Common myeloid progenitor, CD34-positive (primary cell): ENCODE data around the gene B3GLCT. TPM values are rescaled to one million over a fixed set of nuclear protein-coding genes. Genes with fewer than 3 reads are reported as not detected.

ENCODE experiments used
- CTCF ChIA-PET: fragments of 350-600 bp; sonication (Branson Sonifier 250); formaldehyde crosslinking; loops from one replicate; lab custom pipeline; 2021; ENCODE audit warnings: antibody characterized with exemption; lab: Charles Lee
- POLR2A ChIA-PET: fragments of 350-600 bp; sonication (Branson Sonifier 250); formaldehyde crosslinking; loops from one replicate; lab custom pipeline; 2021; ENCODE audit warnings: antibody characterized with exemption; lab: Charles Lee
- DNase-seq, 3 donors: peaks; one replicate each; pipeline versions ENCODE4 v3.0.0 to v3.0.0-alpha.2; 2013
- H3K27ac ChIP-seq, 2 experiments: 1 replicate in 1 of 2; 2 replicates in 1 of 2; pipeline ENCODE4 v1.7.0; 2013; ENCODE audit warnings: inconsistent platforms in 2 of 2, low read length in 2 of 2, mild to moderate bottlenecking in 2 of 2, low read depth in 1 of 2, moderate library complexity in 1 of 2; ENCODE audit not compliant: severe bottlenecking in 2 of 2, insufficient read depth in 1 of 2, poor library complexity in 1 of 2
- H3K27me3 ChIP-seq, 5 experiments: replicated peaks in 2 of 5; 1 replicate in 3 of 5; 2 replicates in 2 of 5; pipeline versions ENCODE4 v1.6.1 to v1.7.0; 2013; ENCODE audit warnings: low read length in 4 of 5, mild to moderate bottlenecking in 2 of 5, moderate library complexity in 2 of 5, inconsistent platforms in 1 of 5; ENCODE audit not compliant: insufficient read depth in 5 of 5, control insufficient read depth in 4 of 5
- H3K36me3 ChIP-seq, 4 experiments: 1 replicate in 2 of 4; 2 replicates in 2 of 4; pipeline versions ENCODE4 v1.6.1 to v1.7.0; 2013; ENCODE audit warnings: low read length in 3 of 4, control low read depth in 1 of 4, mild to moderate bottlenecking in 1 of 4; ENCODE audit not compliant: control insufficient read depth in 4 of 4, insufficient read depth in 4 of 4
- H3K4me1 ChIP-seq, 4 experiments: 1 replicate in 3 of 4; 2 replicates in 1 of 4; pipeline versions ENCODE4 v1.6.1 to v1.7.1; 2013; ENCODE audit warnings: low read length in 3 of 4, mild to moderate bottlenecking in 3 of 4, control low read depth in 1 of 4, inconsistent platforms in 1 of 4, moderate library complexity in 1 of 4; ENCODE audit not compliant: control insufficient read depth in 4 of 4, insufficient read depth in 4 of 4; ENCODE audit errors: control extremely low read depth in 1 of 4
- H3K4me3 ChIP-seq, 7 experiments: 1 replicate in 4 of 7; 2 replicates in 3 of 7; pipeline versions ENCODE4 v1.5.1 to v1.7.0; 2013; ENCODE audit warnings: mild to moderate bottlenecking in 7 of 7, low read length in 6 of 7, moderate library complexity in 6 of 7, inconsistent platforms in 2 of 7, low read depth in 2 of 7, control low read depth in 1 of 7; ENCODE audit not compliant: insufficient read depth in 4 of 7, control insufficient read depth in 1 of 7; ENCODE audit errors: extremely low read depth in 1 of 7
- H3K9me3 ChIP-seq, 5 experiments: 1 replicate in 4 of 5; 2 replicates in 1 of 5; pipeline versions ENCODE4 v1.6.1 to v1.7.1; 2013; ENCODE audit warnings: low read length in 4 of 5, mild to moderate bottlenecking in 2 of 5, inconsistent platforms in 1 of 5, low read depth in 1 of 5, moderate library complexity in 1 of 5; ENCODE audit not compliant: control insufficient read depth in 4 of 5, insufficient read depth in 2 of 5; ENCODE audit errors: control extremely low read depth in 1 of 5
- WGBS: methylation state at CpG from one replicate; pipeline ENCODE4 v1.1.5; 2013; ENCODE audit not compliant: insufficient coverage; 5-methylcytosine and 5-hydroxymethylcytosine counted together
- polyA plus RNA-seq: library from polyadenylated mRNA; unstranded; fragments of 120-200 nt; gene quantifications from one replicate; pipeline ENCODE4 v1.2.1, GENCODE V29; 2013

B3GLCT gene
- 3.6 TPM for polyA plus RNA-seq

- Histone ChIP-seq H3K27ac (peak within 1 kb of the TSS; percentile 53 to 80), H3K4me3 (peak within 1 kb of the TSS; percentile 66 to 83 (median 77)), H3K36me3 (no peaks in the 10 kb centered on the region), H3K9me3 (no peaks in the 10 kb centered on the region), H3K27me3 (no peaks in the 10 kb centered on the region), H3K4me1 (peaks cover 6 to 22% (median 12%) of the 10 kb centered on the region in 4 experiments)
- DNase-seq: peak; percentile 71 to 85 (median 82)
- CTCF ChIA-PET: interaction anchor here (1.0 to 3.1 kb wide), 4 partner anchors 9 to 36 kb away, joined by 3 to 9 read pairs (median 4); no protein-coding TSS in a partner anchor
- POLR2A ChIA-PET: interaction anchor here (0.5 kb wide), 1 partner anchor 1455 kb away, joined by 3 read pairs; no protein-coding TSS in a partner anchor
- under 1% methylated on average over 121 of the region's 126 CpGs for WGBS
Observed at GRCh38 chr13:31199849-31200636, at the start of gene B3GLCT. Gene B3GLCT (plus strand): TSS chr13:31199975. CDS start chr13:31200085, 110 bp downstream.

GRCh38 chr13:31150315-31150985, 49.3 kb upstream of the B3GLCT start:
- H3K36me3 ChIP-seq: peaks cover 25 to 88% (median 59%) of the 10 kb centered on the region in 4 experiments
- H3K9me3 ChIP-seq: no peaks in the 10 kb centered on the region
- ChIA-PET CTCF (interaction anchor here (2.6 kb wide), 1 partner anchor 10 kb away, joined by 7 read pairs; no protein-coding TSS in a partner anchor), POLR2A (no interaction called here)
- no peak for DNase-seq
- WGBS: 96% methylated on average over 3 of the region's 4 CpGs
- no peaks in the 10 kb centered on the region for H3K4me1 ChIP-seq
- H3K27me3 ChIP-seq: no peaks in the 10 kb centered on the region
- no peak overlapping the region for H3K4me3 ChIP-seq
- H3K27ac ChIP-seq: no peak overlapping the region

GRCh38 chr13:31151837-31152236, 47.9 kb upstream of the B3GLCT start:
- WGBS: 72% methylated on average over 3 of the region's 3 CpGs
- DNase-seq: no peak
- no peaks in the 10 kb centered on the region for H3K4me1 ChIP-seq
- H3K27me3 ChIP-seq: no peaks in the 10 kb centered on the region
- ChIA-PET POLR2A (interaction anchor here (0.6 kb wide), 1 partner anchor 186 kb away, joined by 3 read pairs; no protein-coding TSS in a partner anchor), CTCF (interaction anchor here (2.6 kb wide), 1 partner anchor 9 kb away, joined by 7 read pairs; no protein-coding TSS in a partner anchor)
- H3K4me3 ChIP-seq: no peak overlapping the region
- H3K27ac ChIP-seq: no peak overlapping the region
- H3K36me3 ChIP-seq: peaks cover 16 to 84% (median 53%) of the 10 kb centered on the region in 4 experiments
- no peaks in the 10 kb centered on the region for H3K9me3 ChIP-seq

- POLR2A ChIA-PET: no interaction called here
- no CpG with 5 or more reads among the region's 2 CpGs for WGBS
Observed at GRCh38 chr13:31154939-31155338, 44.8 kb upstream of the B3GLCT start.

GRCh38 chr13:31159306-31159705, 40.5 kb upstream of the B3GLCT start:
- Histone ChIP-seq H3K4me1 (peaks cover 9 to 27% (median 17%) of the 10 kb centered on the region in 4 experiments), H3K4me3 (peak overlapping the region in 1 of 7 experiments; percentile 96), H3K27ac (no peak overlapping the region), H3K9me3 (no peaks in the 10 kb centered on the region), H3K27me3 (no peaks in the 10 kb centered on the region), H3K36me3 (peaks cover 0 to 36% (median 10%) of the 10 kb centered on the region in 4 experiments)
- ChIA-PET POLR2A (no interaction called here), CTCF (interaction anchor here (1.7 to 1.9 kb wide), 2 partner anchors 8 to 20 kb away, joined by 5 to 7 read pairs; no protein-coding TSS in a partner anchor)
- WGBS: 93% methylated on average over 3 of the region's 4 CpGs
- DNase-seq: no peak

More at GRCh38 chr13:31154939-31155338, 44.8 kb upstream of the B3GLCT start:
- H3K9me3 ChIP-seq: no peaks in the 10 kb centered on the region
- CTCF ChIA-PET: no interaction called here
- H3K27ac ChIP-seq: no peak overlapping the region
- no peak overlapping the region for H3K4me3 ChIP-seq
- peaks cover 11 to 72% (median 37%) of the 10 kb centered on the region in 4 experiments for H3K36me3 ChIP-seq
- no peak for DNase-seq
- H3K4me1 ChIP-seq: peaks cover 0 to 9% (median 6%) of the 10 kb centered on the region in 4 experiments
- H3K27me3 ChIP-seq: no peaks in the 10 kb centered on the region

GRCh38 chr13:31160857-31161556, 38.8 kb upstream of the B3GLCT start:
- under 1% methylated on average over 49 of the region's 51 CpGs for WGBS
- DNase-seq: peak; percentile 79 to 88 (median 80)

More at GRCh38 chr13:31160857-31161556, 38.8 kb upstream of the B3GLCT start:
- CTCF ChIA-PET: interaction anchor here (1.7 to 1.9 kb wide), 2 partner anchors 10 to 22 kb away, joined by 5 to 7 read pairs; no protein-coding TSS in a partner anchor
- H3K36me3 ChIP-seq: peaks cover 0 to 21% (median 2%) of the 10 kb centered on the region in 4 experiments
- POLR2A ChIA-PET: interaction anchor here (0.6 kb wide), 1 partner anchor 572 kb away, joined by 3 read pairs; no protein-coding TSS in a partner anchor
- peak overlapping the region; percentile 72 to 97 (median 89) for H3K4me3 ChIP-seq
- peak overlapping the region; percentile 53 to 84 for H3K27ac ChIP-seq
- no peaks in the 10 kb centered on the region for H3K9me3 ChIP-seq
- peaks cover 9 to 27% (median 17%) of the 10 kb centered on the region in 4 experiments for H3K4me1 ChIP-seq
- H3K27me3 ChIP-seq: no peaks in the 10 kb centered on the region
